NT2/D1 (cell line): ENCODE data around the gene DNAI1.

ENCODE experiments used
- SUZ12 ChIP-seq: IDR thresholded peaks from 2 replicates; pipeline ENCODE4 v1.6.1; 2011; ENCODE audit not compliant: insufficient read length, insufficient read depth; ENCODE audit errors: extremely low read depth
- YY1 ChIP-seq: IDR thresholded peaks from 2 replicates; pipeline ENCODE4 v1.6.1; 2011; ENCODE audit not compliant: insufficient read length, insufficient read depth
- ZNF274 ChIP-seq: IDR thresholded peaks from 2 replicates; pipeline ENCODE4 v1.6.1; 2011; ENCODE audit warnings: mild to moderate bottlenecking, low read depth, low read length

DNA sequence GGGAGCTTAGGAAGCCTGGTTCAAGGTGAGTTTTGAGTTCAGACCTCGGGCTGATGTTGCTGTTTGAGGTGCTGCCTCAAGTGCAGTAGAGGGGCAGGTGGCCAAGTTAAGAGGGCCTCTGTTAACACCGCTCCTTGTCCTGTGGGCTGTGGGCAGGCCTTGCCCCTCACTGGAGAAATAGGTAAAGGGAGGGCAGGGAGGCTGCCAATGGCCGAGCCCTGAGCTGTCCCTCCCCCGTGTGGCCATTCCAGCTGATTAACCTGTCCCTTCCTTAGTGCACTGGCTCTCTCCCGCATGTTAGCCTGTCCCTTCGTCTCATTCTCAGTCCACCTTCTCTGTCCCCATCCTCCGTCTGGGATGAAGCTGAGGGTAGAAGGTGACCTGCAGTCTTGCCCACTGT, 109.5 kb downstream of the DNAI1 start:
- no peak for TF ChIP-seq YY1
- TF ChIP-seq ZNF274, result no peak
- TF ChIP-seq SUZ12, result no peak
